IMR-90 (cell line): Measurements from ENCODE around the gene ATP11A. TPM values are rescaled to one million over a fixed set of nuclear protein-coding genes. Genes with fewer than 3 reads are reported as not detected.

ENCODE experiments used
- ATAC-seq: fragments of 200-7000 bp; cut with Tn5 transposase; 2 replicates; pipeline ENCODE4 v1.9.1; 2020; ENCODE audit warnings: low read depth, mild to moderate bottlenecking, moderate library complexity
- BruUV-seq: library from RNA; stranded (reverse); fragments of 400-500 nt; replicated peaks from 2 replicates; lab custom pipeline; 2021; lab: Mats Ljungman, UMichigan
- CTCF ChIA-PET: fragments of 300-600 bp; formaldehyde crosslinking; extraction: SDS; loops from one replicate; lab custom pipeline; 2021; ENCODE audit warnings: antibody characterized with exemption; lab: Yijun Ruan, JAX
- POLR2A ChIA-PET: fragments of 300-600 bp; sonication (Branson Sonifier 250); formaldehyde crosslinking; loops from one replicate; lab custom pipeline; 2022; ENCODE audit warnings: antibody characterized with exemption; ENCODE audit not compliant: unreplicated experiment; lab: Charles Lee
- DNase-seq: peaks from one replicate; pipeline ENCODE4 v3.0.0; 2013
- H2AFZ ChIP-seq: replicated peaks from 2 replicates; pipeline ENCODE3; 2013; ENCODE audit warnings: low read length, mild to moderate bottlenecking; ENCODE audit not compliant: poor library complexity
- H2AK5ac ChIP-seq: 2 replicates; pipeline ENCODE4 v1.6.1; 2013; ENCODE audit warnings: low read depth, low read length, inconsistent platforms
- H2AK9ac ChIP-seq: replicated peaks from 2 replicates; pipeline ENCODE3; 2013; ENCODE audit warnings: mild to moderate bottlenecking, low read depth, low read length, moderate library complexity; ENCODE audit not compliant: poor library complexity
- H2BK120ac ChIP-seq: 2 replicates; pipeline ENCODE4 v1.6.1; 2013; ENCODE audit warnings: low read depth, low read length, inconsistent platforms
- H2BK15ac ChIP-seq: 3 replicates; pipeline ENCODE4 v1.6.1; 2013; ENCODE audit warnings: low read depth, low read length, inconsistent platforms
- H2BK20ac ChIP-seq: 2 replicates; pipeline ENCODE4 v1.6.1; 2013; ENCODE audit warnings: low read depth, mild to moderate bottlenecking, inconsistent platforms, low read length, moderate library complexity
- H2BK5ac ChIP-seq: 2 replicates; pipeline ENCODE4 v1.6.1; 2013; ENCODE audit warnings: mild to moderate bottlenecking, low read depth, low read length, inconsistent platforms; ENCODE audit not compliant: poor library complexity, severe bottlenecking
- H3K14ac ChIP-seq: replicated peaks from 2 replicates; pipeline ENCODE4 v1.6.1; 2013; ENCODE audit warnings: low read depth, low read length, inconsistent platforms
- H3K18ac ChIP-seq: 2 replicates; pipeline ENCODE4 v1.6.1; 2013; ENCODE audit warnings: low read depth, low read length, control low read depth
- H3K23ac ChIP-seq: 2 replicates; pipeline ENCODE4 v1.6.1; 2013; ENCODE audit warnings: low read depth, low read length, inconsistent platforms
- H3K27ac ChIP-seq: 2 replicates; pipeline ENCODE4 v1.5.1; 2013; ENCODE audit warnings: mild to moderate bottlenecking, control low read depth, low read length; ENCODE audit not compliant: insufficient read depth
- H3K27me3 ChIP-seq: 2 replicates; pipeline ENCODE4 v1.6.1; 2013; ENCODE audit warnings: low read length; ENCODE audit not compliant: control insufficient read depth, insufficient read depth
- H3K36me3 ChIP-seq: 2 replicates; pipeline ENCODE4 v1.6.1; 2013; ENCODE audit warnings: low read length, mixed read lengths; ENCODE audit not compliant: control insufficient read depth, insufficient read depth
- H3K4ac ChIP-seq: 2 replicates; pipeline ENCODE4 v1.6.1; 2013; ENCODE audit warnings: low read depth, low read length, inconsistent platforms
- H3K4me1 ChIP-seq: 2 replicates; pipeline ENCODE4 v1.6.1; 2013; ENCODE audit warnings: low read length, mixed read lengths; ENCODE audit not compliant: control insufficient read depth, insufficient read depth
- H3K4me2 ChIP-seq: 2 replicates; pipeline ENCODE4 v1.6.1; 2013; ENCODE audit warnings: low read depth, mild to moderate bottlenecking, control low read depth, low read length, moderate library complexity
- H3K4me3 ChIP-seq: 2 replicates; pipeline ENCODE4 v1.5.1; 2013; ENCODE audit warnings: low read depth, mild to moderate bottlenecking, control low read depth, low read length, moderate library complexity; ENCODE audit not compliant: insufficient read depth
- H3K56ac ChIP-seq: 2 replicates; pipeline ENCODE4 v1.6.1; 2013; ENCODE audit warnings: low read length, inconsistent platforms; ENCODE audit not compliant: insufficient read depth; ENCODE audit errors: extremely low read depth
- H3K79me1 ChIP-seq, 2 experiments: 2 replicates each; pipeline ENCODE4 v1.6.1; 2013; ENCODE audit warnings: low read length in 2 of 2, inconsistent platforms in 1 of 2, low read depth in 1 of 2
- H3K9ac ChIP-seq: 2 replicates; pipeline ENCODE4 v1.6.1; 2013; ENCODE audit warnings: low read depth, low read length, control low read depth
- H3K9me1 ChIP-seq: 2 replicates; pipeline ENCODE4 v1.6.1; 2013; ENCODE audit warnings: low read length, inconsistent platforms; ENCODE audit not compliant: insufficient read depth
- H3K9me3 ChIP-seq: 2 replicates; pipeline ENCODE4 v1.6.1; 2013; ENCODE audit warnings: low read length; ENCODE audit not compliant: control insufficient read depth, insufficient read depth
- H4K20me1 ChIP-seq: 2 replicates; pipeline ENCODE4 v1.6.1; 2013; ENCODE audit warnings: low read length, inconsistent platforms; ENCODE audit not compliant: insufficient read depth
- H4K5ac ChIP-seq: 2 replicates; pipeline ENCODE4 v1.6.1; 2013; ENCODE audit warnings: mild to moderate bottlenecking, low read depth, low read length, control low read depth
- H4K8ac ChIP-seq, 2 experiments: 2 replicates each; pipeline ENCODE4 v1.6.1; 2013; ENCODE audit warnings: low read depth in 2 of 2, low read length in 2 of 2, control low read depth in 1 of 2, inconsistent platforms in 1 of 2
- H4K91ac ChIP-seq: 2 replicates; pipeline ENCODE4 v1.6.1; 2013; ENCODE audit warnings: low read depth, low read length, inconsistent platforms; ENCODE audit not compliant: insufficient read depth
- BHLHE40 ChIP-seq: fragments of 150-350 bp; IDR thresholded peaks from 2 replicates; pipeline ENCODE4 v1.6.1; 2016; ENCODE audit warnings: mild to moderate bottlenecking, low read depth, low read length
- CEBPB ChIP-seq: IDR thresholded peaks from 2 replicates; pipeline ENCODE4 v1.6.1; 2012; ENCODE audit warnings: low read depth, low read length, improper control_type of control experiment
- CHD1 ChIP-seq: IDR thresholded peaks from 2 replicates; pipeline ENCODE4 v1.6.1; 2012; ENCODE audit warnings: low read depth, low read length, improper control_type of control experiment
- ELK1 ChIP-seq: fragments of 150-350 bp; IDR thresholded peaks from 2 replicates; pipeline ENCODE4 v1.6.1; 2016; ENCODE audit warnings: low read depth, mild to moderate bottlenecking, low read length, moderate library complexity, borderline replicate concordance
- FOS ChIP-seq: fragments of 150-350 bp; IDR thresholded peaks from 2 replicates; pipeline ENCODE4 v1.6.1; 2016; ENCODE audit warnings: low read depth, low read length
- MAFK ChIP-seq: IDR thresholded peaks from 2 replicates; pipeline ENCODE4 v1.6.1; 2012; ENCODE audit warnings: low read depth, low read length, improper control_type of control experiment
- MAZ ChIP-seq: IDR thresholded peaks from 2 replicates; pipeline ENCODE4 v1.6.1; 2012; ENCODE audit warnings: low read depth, mild to moderate bottlenecking, low read length, improper control_type of control experiment, moderate library complexity, borderline replicate concordance
- MXI1 ChIP-seq: IDR thresholded peaks from 2 replicates; pipeline ENCODE4 v1.6.1; 2012; ENCODE audit warnings: low read depth, mild to moderate bottlenecking, low read length, moderate library complexity, borderline replicate concordance
- POLR2A ChIP-seq: IDR thresholded peaks from 2 replicates; pipeline ENCODE4 v1.6.1; 2012; ENCODE audit warnings: mild to moderate bottlenecking, low read depth, low read length
- RAD21 ChIP-seq: IDR thresholded peaks from 2 replicates; pipeline ENCODE4 v1.6.1; 2012; ENCODE audit warnings: low read length, improper control_type of control experiment
- RCOR1 ChIP-seq: IDR thresholded peaks from 2 replicates; pipeline ENCODE4 v1.6.1; 2012; ENCODE audit warnings: mild to moderate bottlenecking, low read length, improper control_type of control experiment; ENCODE audit not compliant: insufficient replicate concordance
- RFX5 ChIP-seq: IDR thresholded peaks from 2 replicates; pipeline ENCODE4 v1.8.0; 2012; ENCODE audit warnings: low read depth, mild to moderate bottlenecking, low read length, moderate library complexity
- SMC3 ChIP-seq: fragments of 150-350 bp; IDR thresholded peaks from 2 replicates; pipeline ENCODE4 v1.6.1; 2016; ENCODE audit warnings: low read depth, mild to moderate bottlenecking, antibody characterized with exemption, low read length, moderate library complexity
- WGBS, 2 experiments: methylation state at CpG; one replicate each; pipeline versions ENCODE4 v1.1.5 to v1.1.7; 2013; ENCODE audit warnings: missing lambda C conversion rate in 2 of 2; ENCODE audit not compliant: insufficient read length in 1 of 2; ENCODE audit errors: extremely low coverage in 2 of 2; 5-methylcytosine and 5-hydroxymethylcytosine counted together
- dilution Hi-C: fragments of 300-500 bp; cut with HindIII; formaldehyde crosslinking; loops from one replicate; pipeline ENCODE4 v1.14.3; 2018; ENCODE audit warnings: low sequenced_read_pairs; ENCODE audit not compliant: unreplicated experiment
- in situ Hi-C: fragments of 300-500 bp; cut with MboI; formaldehyde crosslinking; loops from 3 replicates; pipeline ENCODE4 v1.14.3; 2019; ENCODE audit warnings: low sequenced_read_pairs, inconsistent platforms, mixed read lengths
- intact Hi-C: fragments of 100-400 bp; cut with micrococcal nuclease; formaldehyde crosslinking; loops from 2 replicates; pipeline ENCODE4 v1.10.0; 2022
- polyA plus RNA-seq, 3 experiments: library from polyadenylated mRNA; depleted of rRNA; stranded (reverse); fragments of >200 nt; gene quantifications; 2 replicates each; pipeline ENCODE4 v1.2.3, GENCODE V29; 2012; ENCODE audit warnings: low replicate concordance in 1 of 3
- total RNA-seq: library from RNA; depleted of rRNA; stranded (reverse); fragments of >200 nt; gene quantifications from 2 replicates; pipeline ENCODE4 v1.2.3, GENCODE V29; 2012
- TF ChIP-seq, protein P1 (sequence below): fragments of 150-350 bp; IDR thresholded peaks from 2 replicates; pipeline ENCODE4 v1.6.1; 2017; ENCODE audit warnings: mild to moderate bottlenecking, antibody characterized with exemption, low read length, low read depth

The ATP11A gene
- total and polyA plus RNA-seq, 2 of the 4 experiments (the other 2 are of a cell fraction): 8.4 to 12.0 TPM

- dilution Hi-C loops (no loop called here), in situ Hi-C loops (no loop called here), intact Hi-C loops (no loop called here)
- H2BK20ac ChIP-seq: no peak overlapping the region
- H2AK9ac ChIP-seq: no peak overlapping the region
- BruUV-seq: no TSS peak
- H3K9me3 ChIP-seq: peaks cover 5% of the 10 kb centered on the region
- TF ChIP-seq BHLHE40 (no peak), CHD1 (no peak), ELK1 (no peak), RAD21 (no peak), RFX5 (no peak), MAFK (no peak), SMC3 (no peak), FOS (no peak), CEBPB (no peak), MXI1 (no peak), MAZ (no peak), POLR2A (no peak), RCOR1 (no peak)
- TF ChIP-seq, protein P1, sequence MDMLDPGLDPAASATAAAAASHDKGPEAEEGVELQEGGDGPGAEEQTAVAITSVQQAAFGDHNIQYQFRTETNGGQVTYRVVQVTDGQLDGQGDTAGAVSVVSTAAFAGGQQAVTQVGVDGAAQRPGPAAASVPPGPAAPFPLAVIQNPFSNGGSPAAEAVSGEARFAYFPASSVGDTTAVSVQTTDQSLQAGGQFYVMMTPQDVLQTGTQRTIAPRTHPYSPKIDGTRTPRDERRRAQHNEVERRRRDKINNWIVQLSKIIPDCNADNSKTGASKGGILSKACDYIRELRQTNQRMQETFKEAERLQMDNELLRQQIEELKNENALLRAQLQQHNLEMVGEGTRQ: no peak
- no peak for DNase-seq
- no peak overlapping the region for H3K23ac ChIP-seq
- no peak overlapping the region for H3K27ac ChIP-seq
- no peak overlapping the region for H2AK5ac ChIP-seq
- H4K5ac ChIP-seq: no peak overlapping the region
- no peak for ATAC-seq
- H4K20me1 ChIP-seq: peaks cover 12% of the 10 kb centered on the region
- H4K91ac ChIP-seq: no peak overlapping the region
- no peak overlapping the region for H2BK120ac ChIP-seq
- ChIA-PET CTCF (no interaction called here), POLR2A (no interaction called here)
- peaks cover 15 to 31% of the 10 kb centered on the region in 2 experiments for H3K79me1 ChIP-seq
- peaks cover 12% of the 10 kb centered on the region for H3K9me1 ChIP-seq
- WGBS, 2 experiments: 80% methylated on average over 1 of the region's 5 CpGs; no CpG with 5 or more reads in 1 of the 2 experiments
- no peak overlapping the region for H2BK5ac ChIP-seq
- H3K36me3 ChIP-seq: no peaks in the 10 kb centered on the region
- H3K56ac ChIP-seq: no peak overlapping the region
- H3K18ac ChIP-seq: no peak overlapping the region
- H3K14ac ChIP-seq: no peak overlapping the region
- no peak overlapping the region for H3K4ac ChIP-seq
- H4K8ac ChIP-seq: no peak overlapping the region
- H3K4me2 ChIP-seq: no peak overlapping the region
- no peaks in the 10 kb centered on the region for H3K27me3 ChIP-seq
- H2AFZ ChIP-seq: no peak overlapping the region
- H3K4me1 ChIP-seq: peaks cover 16% of the 10 kb centered on the region
- H3K9ac ChIP-seq: no peak overlapping the region
- no peak overlapping the region for H2BK15ac ChIP-seq
- H3K4me3 ChIP-seq: no peak overlapping the region
These were observed 25.4 kb downstream of the ATP11A start for GRCh38 chr13:112715210-112715609.
